Endothelial cell of umbilical vein (primary cell): ENCODE results near the gene N4BP2. TPM values are rescaled to one million over a fixed set of nuclear protein-coding genes. Genes with fewer than 3 reads are reported as not detected.

ENCODE experiments used
- BruUV-seq: library from RNA; stranded (reverse); fragments of 400-500 nt; replicated peaks from 2 replicates; lab custom pipeline; 2021; lab: Mats Ljungman, UMichigan
- CTCF ChIA-PET: fragments of 300-600, 350-600 bp; sonication (Branson Sonifier 250); formaldehyde crosslinking; loops from one replicate; lab custom pipeline; 2021; ENCODE audit warnings: antibody characterized with exemption, inconsistent platforms; lab: Charles Lee
- POLR2A ChIA-PET: fragments of 300-600, 350-600 bp; sonication (Branson Sonifier 250); formaldehyde crosslinking; loops from one replicate; lab custom pipeline; 2021; ENCODE audit warnings: antibody characterized with exemption, inconsistent platforms; lab: Charles Lee
- DNase-seq: peaks from one replicate; pipeline ENCODE4 v3.0.0-alpha.2; 2011; ENCODE audit warnings: low read depth, low spot score
- FAIRE-seq: peaks from 2 replicates; lab custom pipeline; 2011; peaks lifted over from hg19 to GRCh38; lab: Jason Lieb, UNC
- H2AFZ ChIP-seq: 2 replicates; pipeline ENCODE4 v1.6.0; 2012; ENCODE audit warnings: low read depth, low read length, control low read depth, inconsistent platforms
- H3K27ac ChIP-seq: 2 replicates; pipeline ENCODE4 v1.5.1; 2011; ENCODE audit warnings: low read depth, mild to moderate bottlenecking, control low read depth, low read length, moderate library complexity; ENCODE audit not compliant: insufficient read depth
- H3K27me3 ChIP-seq, 2 experiments: 2 replicates each; pipeline versions ENCODE4 v1.6.0 to v1.6.1; 2011; ENCODE audit warnings: low read length in 2 of 2, mixed read lengths in 1 of 2; ENCODE audit not compliant: control insufficient read depth in 2 of 2, insufficient read depth in 2 of 2
- H3K36me3 ChIP-seq, 2 experiments: 2 replicates in 1 of 2; 3 replicates in 1 of 2; pipeline ENCODE4 v1.5.1; 2011; ENCODE audit warnings: low read length in 2 of 2, mild to moderate bottlenecking in 1 of 2, moderate library complexity in 1 of 2; ENCODE audit not compliant: control insufficient read depth in 2 of 2, insufficient read depth in 2 of 2; ENCODE audit errors: extremely low read depth in 1 of 2
- H3K4me1 ChIP-seq: 3 replicates; pipeline ENCODE4 v1.5.1; 2011; ENCODE audit warnings: mild to moderate bottlenecking, low read length; ENCODE audit not compliant: control insufficient read depth, insufficient read depth; ENCODE audit errors: extremely low read depth
- H3K4me2 ChIP-seq: 2 replicates; pipeline ENCODE4 v1.6.1; 2011; ENCODE audit warnings: low read length, control low read depth, mixed read lengths; ENCODE audit not compliant: insufficient read depth
- H3K4me3 ChIP-seq, 3 experiments: fragments of 200-600 bp in 1 of 3; sonication (generic), shearing (Covaris generic) in 1 of 3; replicated peaks in 1 of 3; 2 replicates each; pipeline ENCODE4 v1.5.1; 2011 to 2016; ENCODE audit warnings: control low read depth in 3 of 3, low read length in 3 of 3, mild to moderate bottlenecking in 2 of 3, inconsistent platforms in 1 of 3, low read depth in 1 of 3, moderate library complexity in 1 of 3; ENCODE audit not compliant: insufficient read depth in 1 of 3
- H3K79me2 ChIP-seq: 2 replicates; pipeline ENCODE4 v1.6.0; 2012; ENCODE audit warnings: low read length, inconsistent platforms; ENCODE audit not compliant: control insufficient read depth, insufficient read depth
- H3K9ac ChIP-seq: replicated peaks from 2 replicates; pipeline ENCODE3; 2011; ENCODE audit warnings: low read length, control low read depth; ENCODE audit not compliant: insufficient read depth; ENCODE audit errors: extremely low read depth
- H3K9me1 ChIP-seq: replicated peaks from 3 replicates; pipeline ENCODE4 v1.6.0; 2011; ENCODE audit warnings: mild to moderate bottlenecking, low read length; ENCODE audit not compliant: control insufficient read depth, insufficient read depth; ENCODE audit errors: extremely low read depth
- H3K9me3 ChIP-seq: replicated peaks from 2 replicates; pipeline ENCODE4 v1.5.1; 2012; ENCODE audit warnings: low read length, inconsistent platforms; ENCODE audit not compliant: control insufficient read depth, insufficient read depth
- H4K20me1 ChIP-seq: replicated peaks from 2 replicates; pipeline ENCODE3; 2011; ENCODE audit warnings: mild to moderate bottlenecking, low read length; ENCODE audit not compliant: control insufficient read depth, insufficient read depth; ENCODE audit errors: extremely low read depth
- CTCF ChIP-seq, 2 donors: IDR thresholded peaks; 1 replicate in 1 of 2; 2 replicates in 1 of 2; pipeline ENCODE4 v1.5.1; 2011; ENCODE audit warnings: low read length in 2 of 2, mild to moderate bottlenecking in 2 of 2, moderate library complexity in 2 of 2, control low read depth in 1 of 2, inconsistent platforms in 1 of 2, low read depth in 1 of 2; ENCODE audit not compliant: insufficient read depth in 1 of 2; ENCODE audit errors: extremely low read depth in 1 of 2
- EZH2 ChIP-seq: IDR thresholded peaks from 2 replicates; pipeline ENCODE4 v1.6.1; 2012; ENCODE audit warnings: borderline replicate concordance, low read depth, mild to moderate bottlenecking, moderate library complexity, low read length, inconsistent platforms; ENCODE audit not compliant: severe bottlenecking
- FOS ChIP-seq: IDR thresholded peaks from 2 replicates; pipeline ENCODE4 v1.6.1; 2011; ENCODE audit warnings: mild to moderate bottlenecking, low read length, moderate library complexity, borderline replicate concordance; ENCODE audit not compliant: insufficient read depth
- GATA2 ChIP-seq: IDR thresholded peaks from 2 replicates; pipeline ENCODE4 v1.7.0; 2011; ENCODE audit warnings: low read depth, mild to moderate bottlenecking, moderate library complexity, mixed read lengths, low read length; ENCODE audit not compliant: insufficient read length, insufficient read depth
- JUN ChIP-seq: IDR thresholded peaks from 2 replicates; pipeline ENCODE4 v1.6.1; 2011; ENCODE audit warnings: borderline replicate concordance, low read depth; ENCODE audit not compliant: insufficient read length, insufficient read depth
- MYC ChIP-seq: IDR thresholded peaks from one replicate; pipeline ENCODE4 v1.6.1; 2011; ENCODE audit warnings: mild to moderate bottlenecking, low read depth, low read length
- POLR2A ChIP-seq: IDR thresholded peaks from 2 replicates; pipeline ENCODE4 v1.6.1; 2012; ENCODE audit warnings: low read depth, mild to moderate bottlenecking, control low read depth, low read length
- POLR2AphosphoS5 ChIP-seq: IDR thresholded peaks from 2 replicates; pipeline ENCODE4 v1.6.1; 2012; ENCODE audit warnings: low read depth, mild to moderate bottlenecking, control low read depth, low read length, moderate library complexity; ENCODE audit not compliant: insufficient read depth
- dilution Hi-C: fragments of 300-500 bp; cut with MboI; formaldehyde crosslinking; loops from one replicate; pipeline ENCODE4 v1.15.0; 2019; ENCODE audit warnings: low sequenced_read_pairs; ENCODE audit not compliant: extremely low pct_ligation_motif_present
- intact Hi-C: fragments of 100-400 bp; cut with micrococcal nuclease; formaldehyde crosslinking; loops from one replicate; pipeline ENCODE4 v1.10.0; 2022
- polyA plus RNA-seq, 4 experiments: library from polyadenylated mRNA; depleted of rRNA in 3 of 4; stranded (reverse) in 3 of 4; unstranded in 1 of 4; fragments of >200 nt; gene quantifications; 2 replicates each; pipeline versions ENCODE4 v1.2.1 to v1.2.3, GENCODE V29; 2011 to 2012; ENCODE audit warnings: missing spikeins in 1 of 4
- total RNA-seq: library from RNA; stranded (reverse); gene quantifications from 2 replicates; pipeline ENCODE4 v1.2.3, GENCODE V29; 2021
- TF ChIP-seq, protein P1 (sequence below): IDR thresholded peaks from 2 replicates; pipeline ENCODE4 v1.6.1; 2011; ENCODE audit not compliant: insufficient read depth, insufficient read length

N4BP2 gene
- total and polyA plus RNA-seq, 2 donors (not counting 3 experiments of a cell fraction or from before 2014, with no cell fraction given) = 0.87 to 6.9 TPM

DNA sequence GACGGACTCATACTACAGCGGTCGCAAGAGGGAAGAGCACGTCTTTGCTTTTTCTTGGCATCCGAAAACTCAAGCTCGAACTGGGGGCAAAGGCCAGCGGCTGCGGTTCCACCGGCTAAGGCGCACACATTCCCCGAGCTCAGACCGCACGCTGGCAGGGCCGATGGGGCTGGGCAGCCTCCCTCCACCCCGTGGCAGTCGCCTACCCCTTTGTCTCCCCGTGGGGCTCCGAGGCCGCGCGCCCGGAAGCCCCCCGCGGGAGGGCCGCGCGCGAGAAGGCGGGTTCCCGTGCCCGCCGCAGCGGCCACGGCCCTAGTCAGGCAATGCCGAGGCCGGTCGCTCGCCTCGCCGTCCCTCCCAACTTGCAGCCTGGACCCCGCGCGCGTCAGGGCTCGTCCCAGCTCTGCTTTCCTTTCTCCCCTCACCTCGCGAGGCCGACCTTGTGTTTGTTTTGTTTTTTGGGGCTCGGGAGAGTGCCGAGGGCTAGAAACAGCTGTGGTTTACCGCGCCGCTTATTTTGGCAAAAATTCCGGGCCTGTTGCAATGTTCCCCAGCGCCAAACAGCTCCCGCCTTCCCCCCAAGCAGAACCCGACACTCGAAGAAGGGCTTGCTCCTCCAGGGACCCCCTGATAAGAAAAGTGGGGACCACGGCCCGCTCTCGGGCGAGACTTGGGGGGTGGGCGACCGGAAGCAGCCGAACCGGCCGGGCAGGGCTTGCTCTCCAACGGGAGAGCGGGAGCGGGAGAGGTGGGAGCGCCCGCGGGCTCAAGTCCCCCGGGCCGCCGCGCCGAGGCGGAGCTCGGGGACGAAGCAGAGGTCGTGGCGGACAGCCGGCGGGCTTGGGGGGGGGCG, 561 bp upstream of the N4BP2 start:
- Histone ChIP-seq H3K36me3 (no peaks in the 10 kb centered on the region), H2AFZ (peak overlapping the region; percentile 60), H3K4me3 (peak overlapping the region; percentile 72 to 99 (median 89)), H3K79me2 (no peaks in the 10 kb centered on the region), H3K27ac (peak overlapping the region; percentile 99), H3K9me3 (no peaks in the 10 kb centered on the region), H3K4me1 (peaks cover 12% of the 10 kb centered on the region), H3K4me2 (peak overlapping the region; percentile 92), H3K27me3 (no peaks in the 10 kb centered on the region), H3K9me1 (no peaks in the 10 kb centered on the region), H4K20me1 (no peaks in the 10 kb centered on the region), H3K9ac (peak overlapping the region; percentile 98)
- peak in 1 of 2 donors; percentile 3 for TF ChIP-seq CTCF (IDR thresholded peaks at IDR 0.05; ENCODE audit: extremely low read depth in 1 of 2, insufficient read depth in 1 of 2, low read depth in 1 of 2, low read length in 2 of 2)
- no peak for TF ChIP-seq EZH2
- no peak for TF ChIP-seq MYC
- no peak for TF ChIP-seq JUN
- TF ChIP-seq FOS = no peak
- TF ChIP-seq POLR2A = peak; percentile 78
- peak; percentile 79 for TF ChIP-seq POLR2AphosphoS5
- no peak for TF ChIP-seq GATA2
- TF ChIP-seq, protein P1, sequence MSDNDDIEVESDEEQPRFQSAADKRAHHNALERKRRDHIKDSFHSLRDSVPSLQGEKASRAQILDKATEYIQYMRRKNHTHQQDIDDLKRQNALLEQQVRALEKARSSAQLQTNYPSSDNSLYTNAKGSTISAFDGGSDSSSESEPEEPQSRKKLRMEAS = no peak
- CTCF ChIA-PET = interaction anchor here (0.7 to 3.0 kb wide), 17 partner anchors 10 to 663 kb away, joined by 3 to 37 read pairs (median 4); partner anchors contain the start of gene PDS5A
- intact Hi-C loops = loop anchor here (1.0 to 10.0 kb wide), 6 partner anchors 17 to 1391 kb away; partner anchors contain the start of genes KLF3, SMIM14 and UBE2K
- dilution Hi-C loops = no loop called here
- DNase-seq = peak; percentile 75
- no TSS peak for BruUV-seq
- peak; percentile 65 for FAIRE-seq
- POLR2A ChIA-PET = interaction anchor here (0.6 to 1.9 kb wide), 4 partner anchors 10 to 261 kb away, joined by 3 to 5 read pairs (median 4); no protein-coding TSS in a partner anchor
